Mucosa of descending colon (tissue), 3 donors: ENCODE results near the gene ERC2. TPM values are rescaled to one million over a fixed set of nuclear protein-coding genes. Genes with fewer than 3 reads are reported as not detected.

Experiments
- ATAC-seq: fragments of 200-7000 bp; cut with Tn5 transposase; one replicate; pipeline ENCODE4 v1.9.1; 2020; ENCODE audit warnings: mild to moderate bottlenecking, moderate library complexity
- DNase-seq, 3 donors: peaks; one replicate each; pipeline ENCODE4 v3.0.0-alpha.2; 2020
- H3K36me3 ChIP-seq: fragments of 200-600 bp; one replicate; pipeline ENCODE4 v1.8.0; 2021; ENCODE audit warnings: low read depth, mild to moderate bottlenecking
- H3K4me1 ChIP-seq: fragments of 200-600 bp; one replicate; pipeline ENCODE4 v1.8.0; 2021; ENCODE audit warnings: low read depth, mild to moderate bottlenecking
- H3K4me3 ChIP-seq: fragments of 200-600 bp; one replicate; pipeline ENCODE4 v1.8.0; 2021; ENCODE audit warnings: mild to moderate bottlenecking
- H3K9me3 ChIP-seq: fragments of 200-600 bp; one replicate; pipeline ENCODE4 v1.8.0; 2021; ENCODE audit warnings: mild to moderate bottlenecking
- CTCF ChIP-seq: fragments of 200-600 bp; IDR thresholded peaks from one replicate; pipeline ENCODE4 v1.8.0; 2022; ENCODE audit warnings: antibody characterized with exemption, mild to moderate bottlenecking
- intact Hi-C, 2 donors: fragments of 100-400 bp; cut with DNase I in 1 of 2; cut with micrococcal nuclease in 1 of 2; formaldehyde crosslinking; loops; one replicate each; pipeline versions ENCODE4 v1.11.0 to v1.11.1; 2022; cut with DNase I, micrococcal nuclease
- total RNA-seq, 3 donors: library from RNA; stranded (reverse); fragmentation: NEBNext Ultra II Directional in 2 of 3; extraction: Animal tissue kit (Norgen Biotek cat#: 25700) in 2 of 3; gene quantifications; one replicate each; pipeline versions ENCODE4 v1.2.1 to v1.2.4, GENCODE V29; 2021 to 2023
- donor health status: DM: no; HTN: no; CAD: no; lungs with moderate emphysema.
- donor health status: DM: no; HTN: no; CAD: no.
- donor health status: DM: no; HTN: yes; CAD: no.

The ERC2 gene
- total RNA-seq, 3 donors from 2014 or later, result 0.06 to 1.8 (median 0.43) TPM

- DNase-seq (no peak), ATAC-seq (no peak)
- H3K36me3 ChIP-seq, result no peaks in the 10 kb centered on the region
- intact Hi-C loops, result no loop called here
- no peaks in the 10 kb centered on the region for H3K4me1 ChIP-seq
- no peak overlapping the region for H3K4me3 ChIP-seq
- no peak for TF ChIP-seq CTCF
- H3K9me3 ChIP-seq, result no peaks in the 10 kb centered on the region
Observed at GRCh38 chr3:56316944-56317343, 151.3 kb downstream of the ERC2 start.

DNA sequence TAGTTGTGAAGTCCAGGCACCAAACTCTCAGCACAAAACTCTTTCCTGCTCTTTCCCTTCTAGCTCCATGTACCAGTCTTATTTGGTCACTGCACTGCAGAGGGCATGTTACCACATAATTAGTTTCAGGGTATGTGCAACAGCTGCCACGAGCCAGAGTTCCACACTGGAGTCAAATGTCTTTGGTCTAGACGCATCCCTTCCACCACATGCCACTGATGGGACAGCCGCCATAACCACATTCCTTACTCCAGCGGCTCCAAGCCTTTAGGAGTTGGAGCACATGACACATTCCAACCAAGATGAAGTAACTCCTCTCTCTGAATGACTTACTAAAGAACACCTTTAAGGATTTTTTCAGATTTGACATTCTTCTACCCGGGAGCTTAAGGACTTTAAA is 153.4 kb downstream of the ERC2 start:
- intact Hi-C loops, result no loop called here
- DNase-seq (no peak), ATAC-seq (no peak)
- TF ChIP-seq CTCF, result no peak
- Histone ChIP-seq H3K9me3 (no peaks in the 10 kb centered on the region), H3K36me3 (no peaks in the 10 kb centered on the region), H3K4me1 (no peaks in the 10 kb centered on the region), H3K4me3 (no peak overlapping the region)

DNA sequence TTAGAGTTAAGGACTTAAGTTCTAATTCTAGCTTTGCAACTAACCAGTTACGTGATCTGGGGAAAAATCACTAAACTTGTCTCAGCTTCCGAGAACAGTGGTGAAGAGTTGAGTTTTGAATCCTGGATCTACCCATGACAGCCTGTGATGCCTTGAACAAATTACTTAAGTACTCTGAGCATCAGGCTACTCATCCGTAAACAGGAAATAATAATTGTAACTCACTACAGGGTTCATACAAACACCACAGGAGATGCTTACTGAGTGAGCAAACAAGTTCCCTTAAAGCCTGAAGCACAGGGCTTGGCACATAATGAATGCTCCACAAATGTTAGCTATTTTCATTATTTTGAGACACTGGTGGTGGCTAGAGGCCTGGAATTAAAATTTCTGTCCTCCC is 158.8 kb downstream of the ERC2 start:
- Histone ChIP-seq H3K9me3 (no peaks in the 10 kb centered on the region), H3K36me3 (no peaks in the 10 kb centered on the region), H3K4me3 (no peak overlapping the region), H3K4me1 (no peaks in the 10 kb centered on the region)
- intact Hi-C loops, result no loop called here
- TF ChIP-seq CTCF, result no peak
- ATAC-seq, result no peak
- DNase-seq, result no peak

DNA sequence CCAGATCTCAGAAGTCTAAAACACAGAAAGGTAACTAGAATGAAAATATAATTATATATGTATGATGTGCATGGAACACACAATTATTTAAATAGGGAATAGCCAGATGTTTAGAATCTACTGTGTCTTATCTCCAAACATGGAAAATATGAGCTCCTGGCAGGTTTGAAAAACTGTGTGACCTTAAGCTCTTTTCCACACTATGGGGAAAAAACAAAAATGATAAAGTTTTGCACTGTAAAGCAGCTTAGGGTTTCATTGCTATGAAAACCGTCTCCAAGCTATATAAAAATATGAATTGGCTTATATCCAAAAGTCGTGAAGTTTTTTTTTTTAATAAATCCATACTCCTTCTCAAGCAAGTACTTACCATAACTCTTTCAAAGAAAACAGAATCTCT is 159.8 kb downstream of the ERC2 start:
- intact Hi-C loops, result no loop called here
- ATAC-seq, result no peak
- no peaks in the 10 kb centered on the region for H3K9me3 ChIP-seq
- H3K4me3 ChIP-seq, result no peak overlapping the region
- H3K4me1 ChIP-seq, result no peaks in the 10 kb centered on the region
- no peaks in the 10 kb centered on the region for H3K36me3 ChIP-seq
- TF ChIP-seq CTCF, result no peak
- no peak for DNase-seq

GRCh38 chr3:56304069-56304468 is 164.2 kb downstream of the ERC2 start:
- Histone ChIP-seq H3K4me1 (no peaks in the 10 kb centered on the region), H3K4me3 (no peak overlapping the region), H3K36me3 (no peaks in the 10 kb centered on the region), H3K9me3 (no peaks in the 10 kb centered on the region)
- no peak for DNase-seq
- ATAC-seq, result no peak
- TF ChIP-seq CTCF, result no peak
- intact Hi-C loops, result no loop called here

DNA sequence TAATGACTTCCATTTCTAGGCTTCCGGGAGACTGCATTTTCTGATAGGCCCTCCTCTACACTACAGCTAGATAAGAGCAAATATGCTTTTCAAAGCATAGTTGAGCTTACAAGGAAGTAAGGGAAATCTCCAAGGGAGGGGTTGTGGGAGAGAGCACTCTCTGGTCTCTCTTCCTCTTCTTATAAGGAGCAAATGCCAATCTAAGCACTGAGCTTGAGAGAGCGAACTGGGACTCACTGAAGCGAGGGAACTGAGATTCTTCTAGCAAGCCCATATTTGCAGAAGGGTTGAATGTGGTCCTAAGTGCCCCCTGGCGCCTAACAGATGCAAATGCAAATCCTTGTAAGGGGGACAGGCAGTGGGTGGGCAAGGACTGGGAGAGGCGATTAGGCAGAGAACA is 164.8 kb downstream of the ERC2 start:
- H3K9me3 ChIP-seq, result no peaks in the 10 kb centered on the region
- no peak for TF ChIP-seq CTCF
- ATAC-seq, result peak; percentile 68
- intact Hi-C loops, result no loop called here
- no peaks in the 10 kb centered on the region for H3K4me1 ChIP-seq
- H3K36me3 ChIP-seq, result no peaks in the 10 kb centered on the region
- no peak overlapping the region for H3K4me3 ChIP-seq
- peak in 1 of 3 donors; percentile 28 for DNase-seq
